ENCODE results near the gene MTA2. TPM values are rescaled to one million over a fixed set of nuclear protein-coding genes. Genes with fewer than 3 reads are reported as not detected.

Gene MTA2
- total and polyA plus RNA-seq, 2 donors (not counting 1 experiment from before 2014, with no cell fraction given), result 37.2 to 139 TPM

DNA sequence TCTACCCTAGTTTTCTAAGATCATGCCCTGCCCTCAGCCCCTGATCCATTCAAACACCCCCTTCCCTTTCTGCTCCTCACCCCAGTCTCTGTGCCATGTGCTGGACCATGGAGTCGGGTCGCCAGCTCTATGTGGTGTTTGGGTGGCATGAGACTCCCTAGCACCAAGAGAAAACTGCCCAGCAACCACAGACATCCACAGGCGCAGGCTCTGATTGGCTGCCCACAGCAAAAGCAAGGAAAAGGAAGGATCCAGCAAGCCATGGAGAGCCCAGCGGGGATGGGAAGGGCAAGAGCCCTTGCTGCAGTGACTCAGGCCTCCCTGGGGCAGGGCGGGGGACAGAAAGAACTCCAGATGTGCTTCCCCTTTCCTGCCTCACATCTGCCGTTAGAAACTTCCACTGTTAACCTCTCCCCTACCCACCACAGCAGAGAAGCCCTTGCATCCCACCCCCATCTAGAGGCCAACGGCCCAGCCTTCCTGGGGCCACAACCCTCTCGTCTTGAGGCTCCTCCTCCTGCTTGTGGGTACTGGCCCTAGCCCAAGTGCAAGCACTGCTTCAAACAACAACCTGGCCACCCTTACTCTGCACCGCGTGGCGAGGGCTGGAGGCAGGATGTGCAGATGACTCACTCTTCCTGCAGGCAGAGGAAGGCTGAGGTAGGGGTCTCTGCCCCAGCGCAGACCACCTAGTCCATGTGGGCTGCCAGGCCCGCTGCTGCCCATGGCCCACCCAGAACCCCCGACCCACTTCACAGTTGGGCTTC, 45.4 kb downstream of the MTA2 start:
- 1% methylated on average over 9 of the region's 14 CpGs for WGBS (ENCODE audit: insufficient coverage)
- Mint-ChIP-seq H3K4me1 (peaks cover 74% of the 10 kb centered on the region), H3K9me3 (ENCODE audit: insufficient read depth) (no peaks in the 10 kb centered on the region), H3K4me3 (peak overlapping the region; percentile 80), H3K27me3 (no peaks in the 10 kb centered on the region), H3K27ac (peak overlapping the region; percentile 96)
- peak overlapping the region; percentile 74 for H3K4me2 ChIP-seq (replicated peaks; ENCODE audit: low read depth, low read length, poor library complexity, severe bottlenecking)
- peaks cover 65 to 84% of the 10 kb centered on the region in 2 donors for H3K4me1 ChIP-seq (ENCODE audit: control insufficient read depth in 2 of 2, insufficient read depth in 2 of 2, low read length in 2 of 2)
- H3K9me3 ChIP-seq (ENCODE audit: control extremely low read depth in 1 of 3, control insufficient read depth in 2 of 3, insufficient read depth in 1 of 3, low read length in 2 of 3), result no peaks in the 10 kb centered on the region
- peak overlapping the region in 4 of 5 experiments; percentile 0 to 53 (median 26) for H3K4me3 ChIP-seq (ENCODE audit: control extremely low read depth in 1 of 5, extremely low read depth in 1 of 5, insufficient read depth in 1 of 5, low read depth in 2 of 5, low read length in 4 of 5)
- H3K79me2 ChIP-seq (ENCODE audit: control insufficient read depth, insufficient read depth, low read length), result peaks cover 22% of the 10 kb centered on the region
- POLR2A ChIA-PET, result interaction anchor here (0.7 to 9.3 kb wide), 9 partner anchors 10 to 285 kb away, joined by 3 to 119 read pairs (median 4); partner anchors contain the start of genes AHNAK, C11orf98, CSKMT and EEF1G
- H2AFZ ChIP-seq (ENCODE audit: insufficient read depth, low read depth, low read length, poor library complexity, severe bottlenecking), result peak overlapping the region; percentile 32
- H3K36me3 ChIP-seq (replicated peaks in 1 of 2; ENCODE audit: control extremely low read depth in 1 of 2, control insufficient read depth in 1 of 2, extremely low read depth in 1 of 2, insufficient read depth in 2 of 2, low read length in 1 of 2), result peaks cover 7 to 27% of the 10 kb centered on the region in 2 experiments
- H3K27ac ChIP-seq (ENCODE audit: low read length in 2 of 2), result peak overlapping the region; percentile 98 to 99
- peaks cover 7% of the 10 kb centered on the region for H4K20me1 ChIP-seq (ENCODE audit: control insufficient read depth, insufficient read depth, low read length, poor library complexity, severe bottlenecking)
- intact Hi-C loops (cut with micrococcal nuclease), result loop anchor here (1.0 to 5.0 kb wide), 5 partner anchors 10 to 1199 kb away; partner anchors contain the start of genes AHNAK and EEF1G
- ATAC-seq (ENCODE audit: low read depth) (peak; percentile 37), DNase-seq (peak; percentile 75)
- H3K9ac ChIP-seq (ENCODE audit: low read length), result peak overlapping the region; percentile 44
- H3K27me3 ChIP-seq (replicated peaks in 1 of 4; ENCODE audit: control extremely low read depth in 1 of 4, control insufficient read depth in 3 of 4, insufficient read depth in 4 of 4, low read length in 3 of 4), result no peaks in the 10 kb centered on the region
- CTCF ChIA-PET, result interaction anchor here (0.5 to 13.2 kb wide), 9 partner anchors 9 to 176 kb away, joined by 3 to 376 read pairs (median 6); partner anchors contain the start of genes AHNAK and TUT1
- TF ChIP-seq EZH2 (IDR thresholded peaks at IDR 0.05; ENCODE audit: borderline replicate concordance, insufficient read depth, low read depth, low read length, poor library complexity, severe bottlenecking) (no peak), CTCF (IDR thresholded peaks at IDR 0.05) (no peak)

All from B cell (primary cell).